ENCODE data around the gene OMG.
"Not testable (repeated sequence)": the region's sequence is repeated elsewhere in the genome, so short reads cannot be mapped to it uniquely, and the experiment has no call there.

The OMG gene

DNA sequence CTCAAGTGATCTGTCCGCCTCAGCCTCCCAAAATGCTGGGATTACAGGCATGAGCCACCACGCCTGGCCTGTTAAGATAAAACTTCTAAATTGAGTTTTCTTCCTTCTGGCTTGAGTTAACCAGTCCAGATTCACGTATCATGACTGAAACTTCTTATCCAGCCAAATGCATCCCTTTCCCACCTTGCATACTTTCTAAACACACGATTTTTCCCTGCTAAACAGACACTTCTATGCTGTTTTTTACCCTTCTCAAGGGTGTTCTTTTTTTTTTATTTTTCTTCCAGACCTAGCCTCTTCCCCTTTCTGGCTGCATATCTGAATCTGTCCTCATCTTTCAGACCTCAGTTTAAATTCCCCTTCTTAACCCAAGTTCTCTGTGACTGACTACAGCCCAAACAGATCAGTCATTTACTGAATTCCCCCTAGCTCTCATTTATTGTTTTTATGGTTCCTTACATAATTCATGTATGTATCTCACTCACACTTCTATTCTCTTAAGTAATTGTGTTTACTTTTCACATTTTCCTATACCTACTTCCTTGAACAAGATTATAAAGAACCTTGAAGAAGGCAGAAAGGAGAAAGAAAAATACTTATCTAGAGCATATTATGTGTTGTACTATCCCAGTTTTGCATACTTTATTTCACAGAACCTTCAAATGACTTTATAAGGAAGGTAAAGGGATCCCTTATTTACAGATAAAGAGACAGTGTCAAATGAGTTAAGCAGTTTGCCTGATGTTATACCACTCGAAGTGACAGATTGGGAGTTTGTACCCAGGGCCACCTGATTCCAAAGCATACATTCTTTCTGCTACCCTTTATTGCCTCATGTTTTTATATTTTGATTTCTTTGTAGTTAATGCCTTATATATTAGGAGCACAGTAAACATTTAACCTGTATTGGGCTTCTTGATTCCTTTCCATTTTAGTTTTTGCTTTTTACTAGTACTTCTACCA, 11.6 kb upstream of the OMG start:
- no peak for DNase-seq

DNA sequence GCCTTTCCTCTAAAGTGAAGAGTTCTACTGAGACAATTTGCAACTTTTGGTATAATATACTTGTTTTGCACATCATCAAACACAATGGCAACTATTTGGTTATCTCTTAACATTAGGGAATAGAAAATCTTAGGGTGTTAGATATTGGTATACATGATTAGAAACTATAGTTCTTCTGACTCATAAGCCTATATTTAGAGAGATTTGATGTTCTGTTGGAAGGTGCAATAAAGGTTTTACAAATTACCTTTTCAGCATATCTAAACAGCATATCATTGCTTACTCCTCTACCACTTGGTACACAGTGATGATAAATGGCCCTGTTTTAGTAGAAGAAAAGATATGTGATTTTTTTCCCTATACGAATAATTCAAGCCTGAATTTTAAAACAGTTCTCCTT, 10.6 kb upstream of the OMG start:
- DNase-seq, result no peak

DNA sequence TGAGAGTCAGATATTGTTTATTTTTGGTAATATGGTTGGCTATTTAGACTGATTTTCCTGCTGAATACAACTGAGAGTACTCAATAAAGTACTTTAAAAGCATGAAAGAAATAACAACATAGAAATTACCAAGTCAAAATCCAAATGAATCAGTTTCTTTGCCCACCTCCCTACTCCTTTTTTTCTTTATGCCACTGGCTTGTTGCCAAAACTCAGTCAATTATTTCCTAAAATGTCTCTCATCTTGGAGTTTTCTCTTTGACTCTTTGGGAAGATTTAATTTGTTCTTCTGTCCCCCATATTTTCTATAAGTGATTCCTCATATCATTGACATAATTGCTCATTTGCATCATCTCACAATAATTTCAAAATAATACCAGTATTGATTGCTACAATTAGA, 2.6 kb upstream of the OMG start:
- DNase-seq, result no peak

DNA sequence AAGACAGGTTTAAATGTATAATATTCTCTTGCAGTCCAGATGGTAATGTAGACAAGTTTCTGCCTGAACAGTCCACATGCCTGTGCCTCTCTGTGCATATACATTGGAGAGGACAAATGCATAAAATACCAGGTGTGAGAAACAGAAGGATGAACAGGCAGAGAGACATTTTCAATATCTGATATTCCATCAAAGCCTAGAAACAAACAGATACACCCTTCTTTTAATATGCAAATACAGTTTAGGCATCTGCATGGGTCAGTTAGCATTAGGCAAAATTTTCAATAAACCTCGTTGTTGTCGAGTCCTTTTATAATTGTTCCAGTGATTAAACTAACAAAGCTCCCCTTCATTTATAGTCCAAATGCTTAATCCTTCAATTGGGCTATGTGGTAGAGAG, 897 bp downstream of the OMG start:
- no peak for DNase-seq

DNA sequence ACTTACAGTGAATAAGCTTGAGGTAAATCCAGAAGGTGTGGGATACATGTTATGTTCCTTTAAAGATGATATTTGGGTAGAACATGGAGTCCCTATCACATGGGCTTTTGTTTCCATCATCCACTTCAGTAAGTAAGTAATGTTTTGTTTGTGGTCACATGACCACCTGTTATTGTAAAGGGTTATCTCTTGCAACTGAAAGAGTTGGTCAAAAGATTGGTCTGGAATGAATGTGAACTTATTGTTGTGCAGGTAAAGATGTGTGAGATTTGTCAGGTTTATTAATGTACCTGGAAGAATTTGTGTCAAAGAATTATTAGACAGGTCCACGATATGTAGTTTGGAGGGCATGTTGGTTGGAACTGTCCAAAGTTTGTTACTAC, 1.6 kb downstream of the OMG start:
- no peak for DNase-seq

DNA sequence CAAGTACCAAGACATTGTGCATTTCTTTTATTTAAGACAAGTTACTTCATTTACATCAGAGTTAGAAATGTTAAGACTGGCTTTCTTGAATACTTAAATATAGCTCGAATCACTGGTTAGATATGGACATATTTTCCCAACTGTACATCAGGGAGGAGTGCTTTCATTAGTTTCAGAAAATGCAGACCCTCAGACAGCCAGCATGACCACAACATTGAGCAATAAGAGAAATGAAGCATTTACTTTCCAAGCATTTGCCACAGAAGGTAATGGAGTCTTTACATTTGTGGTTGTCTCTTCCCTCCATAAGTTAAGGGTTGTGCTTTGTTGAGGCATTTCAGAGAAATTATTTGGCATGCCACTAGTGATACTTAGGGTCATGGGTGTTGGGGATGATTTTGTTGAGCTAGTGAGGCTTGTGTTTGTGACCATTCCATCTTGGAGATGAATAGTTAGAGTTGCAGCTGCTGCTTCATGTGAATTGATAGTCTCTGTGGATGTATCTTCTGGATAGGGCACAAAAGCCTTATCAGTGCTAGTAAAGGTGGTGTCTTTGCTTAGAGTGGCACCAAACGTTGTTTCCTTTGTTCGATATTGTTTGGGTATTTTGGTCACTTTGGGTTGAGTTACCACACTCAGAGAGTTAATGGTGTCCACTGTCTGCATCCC, 2.1 kb downstream of the OMG start:
- no peak for DNase-seq

DNA sequence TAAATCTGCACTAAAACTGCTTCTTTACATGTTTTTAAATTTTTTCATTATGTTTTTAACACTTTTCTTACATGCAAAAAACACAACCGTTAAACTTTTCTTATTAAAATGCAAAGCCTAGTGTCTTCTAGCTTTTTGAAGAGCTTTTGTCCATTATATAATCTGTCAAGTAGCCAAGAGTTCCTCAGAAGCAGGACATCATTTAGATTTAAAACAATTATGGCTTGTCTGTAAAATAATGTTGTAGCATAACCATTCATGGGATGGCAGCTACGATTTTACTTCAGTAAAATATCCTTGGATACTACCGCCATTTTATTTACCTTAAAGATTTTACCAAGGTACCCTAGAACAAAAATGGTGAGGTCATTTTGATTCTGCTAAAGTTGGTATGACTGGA, 2.8 kb downstream of the OMG start:
- DNase-seq, result no peak

DNA sequence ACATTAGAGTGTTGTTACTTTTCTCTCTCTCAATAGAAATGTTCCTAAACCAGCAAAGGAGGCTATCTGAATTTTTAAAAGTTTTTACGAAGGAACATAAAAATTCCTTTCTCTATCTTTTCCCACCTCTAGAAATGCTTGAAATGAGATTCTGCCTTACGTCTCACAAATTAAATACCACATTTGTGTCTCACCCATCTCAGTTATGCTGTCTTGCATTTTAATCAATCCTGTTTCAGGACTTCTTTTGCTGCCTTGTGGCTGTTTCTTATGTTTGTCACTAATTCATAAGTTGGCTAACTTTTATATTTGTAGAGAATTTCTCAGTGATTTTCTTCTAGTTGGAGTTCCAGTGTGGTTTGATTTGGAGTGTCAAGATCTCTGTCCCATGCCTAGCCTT, 3.5 kb downstream of the OMG start:
- no peak for DNase-seq

DNA sequence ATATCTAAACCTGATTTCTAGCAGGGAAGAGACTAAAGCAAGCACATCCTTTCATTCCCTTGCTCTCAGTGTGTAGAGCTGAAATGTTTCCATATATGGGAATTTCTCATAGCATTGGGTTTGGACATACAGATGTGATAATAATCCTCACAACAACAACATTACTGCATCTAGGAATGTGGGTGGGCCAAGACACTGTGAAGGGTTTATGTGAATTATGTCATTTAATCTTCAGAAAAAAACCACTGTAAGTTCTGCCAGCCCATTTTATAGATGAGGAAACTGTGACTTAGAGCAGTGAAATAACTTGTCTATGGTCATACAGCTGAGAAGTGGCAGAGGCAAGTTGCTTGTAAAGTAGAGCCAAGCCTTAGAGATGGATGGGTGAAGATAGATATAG, 5.2 kb downstream of the OMG start:
- no peak for DNase-seq

DNA sequence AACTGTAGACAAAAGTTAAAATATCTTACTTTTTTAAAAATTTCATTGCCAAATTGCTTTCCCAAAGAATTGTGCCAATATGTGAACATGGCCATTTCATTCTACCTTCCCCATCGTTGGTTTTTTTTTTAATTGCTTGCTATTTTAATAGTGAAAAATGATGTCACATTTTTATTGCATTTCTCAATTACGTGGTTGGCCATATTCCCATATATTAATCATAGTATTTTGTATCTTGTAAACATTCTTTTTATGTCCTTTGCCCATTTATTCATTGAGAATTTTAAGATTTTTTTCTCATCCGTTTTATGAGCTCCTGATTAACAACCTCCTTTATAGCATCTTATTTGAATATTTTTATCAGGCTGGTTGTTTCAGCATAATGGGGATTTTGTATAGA, 7.2 kb downstream of the OMG start:
- DNase-seq, result no peak

DNA sequence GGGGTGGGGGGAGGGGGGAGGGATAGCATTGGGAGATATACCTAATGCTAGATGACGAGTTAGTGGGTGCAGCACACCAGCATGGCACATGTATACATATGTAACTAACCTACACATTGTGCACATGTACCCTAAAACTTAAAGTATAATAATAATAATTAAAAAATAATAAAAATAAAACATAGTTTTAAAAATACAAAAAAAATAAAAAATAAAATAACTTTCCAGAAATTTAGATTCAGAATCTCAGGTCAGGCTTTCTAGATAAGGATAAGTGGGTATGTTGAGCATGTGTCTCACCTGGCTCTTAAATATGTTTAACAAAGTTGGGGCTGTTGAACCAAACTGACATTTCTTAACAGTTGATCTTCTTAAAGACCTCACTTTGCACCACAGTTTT, 9.1 kb downstream of the OMG start:
- not testable (repeated sequence) for DNase-seq

DNA sequence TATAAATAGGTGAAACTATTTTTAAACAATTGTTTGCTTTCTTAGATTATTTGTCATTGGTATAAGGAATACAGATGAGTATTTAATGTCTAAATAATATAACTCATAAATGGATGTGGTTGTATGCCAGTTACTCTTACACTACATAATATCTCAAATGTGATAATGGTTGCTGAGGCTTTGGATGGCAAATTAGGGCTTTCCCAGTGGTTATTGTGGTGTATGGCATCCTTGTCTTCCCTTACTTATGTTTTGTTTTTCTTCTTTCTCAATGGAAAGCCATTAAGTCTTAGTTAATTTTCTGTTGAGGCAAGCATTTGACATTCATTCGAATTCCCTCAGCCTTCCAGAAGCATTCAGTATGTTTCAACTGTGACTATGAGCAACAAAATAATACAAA, 10.5 kb downstream of the OMG start:
- DNase-seq, result no peak

DNA sequence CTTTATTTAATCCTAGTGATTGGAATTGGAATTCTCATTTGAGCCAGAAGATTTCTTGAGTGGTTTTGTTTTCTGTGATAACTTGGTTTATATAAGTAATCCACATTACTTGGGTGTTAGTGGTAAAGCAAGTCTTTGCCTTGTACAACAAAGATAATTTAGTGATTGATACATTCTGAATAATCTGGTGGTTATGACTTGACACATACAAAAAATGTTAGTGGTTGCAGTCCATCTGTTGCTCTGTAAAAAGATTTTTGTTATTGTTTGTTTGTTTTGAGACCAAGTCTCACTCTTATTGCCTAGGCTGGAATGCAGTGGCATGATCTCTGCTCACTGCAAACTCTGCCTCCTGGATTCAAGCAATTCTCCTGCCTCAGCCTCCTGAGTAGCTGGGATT, 13.2 kb downstream of the OMG start:
- no peak for DNase-seq

DNA sequence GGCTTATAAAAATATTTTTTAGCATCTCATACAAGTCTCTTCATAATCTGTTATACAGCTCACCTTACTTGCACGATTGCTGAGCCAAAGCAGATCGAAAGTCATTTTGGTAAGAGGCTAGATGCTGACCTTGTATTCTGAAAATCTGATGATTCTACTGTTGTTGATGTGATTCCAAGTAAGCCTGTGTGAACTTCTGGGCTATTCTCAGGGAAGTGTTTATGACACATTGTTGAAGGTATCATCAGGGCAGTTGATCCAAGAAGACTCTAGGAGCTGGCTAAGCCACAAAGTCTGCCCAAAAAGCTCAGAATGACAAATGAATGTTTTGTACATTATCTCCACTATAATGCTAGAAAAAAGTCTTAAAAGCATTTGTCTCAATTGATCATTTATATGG, 16.0 kb downstream of the OMG start:
- DNase-seq, result no peak

DNA sequence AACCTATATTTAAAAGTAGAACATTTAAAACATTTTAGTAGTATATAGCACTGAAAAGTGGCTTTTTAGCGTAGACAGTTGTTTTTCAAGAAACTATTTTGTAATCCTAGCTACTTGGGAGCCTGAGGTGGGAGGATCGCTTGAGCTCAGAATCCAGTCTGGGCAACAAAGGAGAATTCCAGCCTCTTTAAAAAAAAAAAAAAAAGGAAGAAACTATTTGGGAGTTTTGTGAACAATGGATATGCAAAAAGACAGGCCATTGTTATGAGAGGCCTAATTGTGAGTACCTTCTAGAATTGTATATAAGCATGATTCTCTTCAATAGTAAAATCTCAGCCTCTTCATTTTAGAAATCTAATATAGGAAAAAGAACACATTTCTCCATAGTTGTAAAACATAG, 17.6 kb downstream of the OMG start:
- no peak for DNase-seq

DNA sequence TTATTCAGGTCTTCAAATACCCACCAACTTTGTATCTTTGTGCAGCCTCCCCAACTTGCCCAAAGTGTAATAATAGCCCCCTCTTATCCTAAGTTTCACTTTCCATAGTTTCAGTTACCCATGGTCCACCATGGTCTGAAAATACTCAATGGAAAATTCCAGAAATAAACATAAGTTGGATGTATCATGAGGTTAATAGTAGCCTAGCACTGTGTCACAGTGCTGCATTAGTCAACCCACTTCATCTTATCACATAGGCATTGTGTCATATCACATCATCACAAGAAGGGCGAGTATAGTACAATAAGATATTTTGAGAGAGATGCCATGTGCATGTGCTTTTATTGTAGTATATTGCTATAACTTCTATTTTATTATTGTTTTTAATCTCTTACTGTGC, 21.9 kb downstream of the OMG start:
- DNase-seq, result no peak

DNA sequence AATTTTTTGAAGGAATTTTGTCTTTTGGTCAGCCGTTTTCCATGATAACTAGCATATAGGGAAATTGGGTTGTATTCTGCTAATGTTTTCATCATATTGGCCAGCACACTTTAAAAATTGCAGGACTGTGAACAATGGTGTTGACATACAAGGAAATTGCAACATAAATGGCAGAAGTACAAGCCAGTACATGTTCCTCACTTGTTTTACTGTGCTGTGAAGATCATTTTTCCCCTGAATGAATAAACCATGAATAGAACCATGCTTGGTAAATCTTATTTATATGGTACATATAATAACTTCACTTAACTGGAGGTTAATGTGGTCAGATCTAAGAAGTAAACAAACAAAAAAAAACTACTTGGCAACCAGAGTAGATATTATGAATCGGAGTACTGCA, 22.8 kb downstream of the OMG start:
- DNase-seq, result no peak

DNA sequence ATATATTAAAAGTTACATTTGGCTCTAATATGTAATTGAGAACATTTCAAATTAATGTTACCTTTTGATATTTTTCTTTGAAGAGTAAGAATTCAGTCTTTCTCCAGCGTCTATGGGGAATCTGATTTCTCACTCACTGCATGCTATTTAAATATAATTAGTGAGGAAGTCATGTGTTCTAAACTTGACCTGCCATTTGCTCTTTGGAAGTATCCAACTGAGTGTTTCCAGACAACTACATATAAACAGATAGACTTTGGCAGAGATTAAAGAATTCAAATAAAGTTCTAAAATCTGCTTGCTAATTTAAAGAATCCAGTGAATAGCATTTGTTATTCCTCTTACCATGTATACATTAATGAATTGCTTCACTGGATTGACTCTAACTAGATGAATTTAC, 23.5 kb downstream of the OMG start:
- no peak for DNase-seq

DNA sequence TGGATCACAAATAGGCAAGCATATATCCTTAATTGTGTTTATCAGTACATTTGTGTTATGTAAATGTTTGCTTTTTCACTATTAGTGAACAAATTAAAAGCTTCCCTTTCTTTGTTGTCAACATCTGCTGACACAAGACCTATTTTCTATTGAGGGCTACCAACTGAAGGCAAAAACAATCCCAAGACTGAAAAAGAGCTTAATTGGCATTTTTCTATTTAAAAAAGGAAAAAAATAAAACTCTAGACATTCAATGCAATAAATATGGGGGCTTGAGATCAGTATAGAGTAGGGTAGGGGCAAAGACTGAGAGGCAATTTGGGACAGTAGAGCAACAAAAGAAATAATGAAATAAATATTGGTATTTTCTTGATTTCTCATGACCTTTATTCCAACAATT, 24.2 kb downstream of the OMG start:
- DNase-seq, result no peak

DNA sequence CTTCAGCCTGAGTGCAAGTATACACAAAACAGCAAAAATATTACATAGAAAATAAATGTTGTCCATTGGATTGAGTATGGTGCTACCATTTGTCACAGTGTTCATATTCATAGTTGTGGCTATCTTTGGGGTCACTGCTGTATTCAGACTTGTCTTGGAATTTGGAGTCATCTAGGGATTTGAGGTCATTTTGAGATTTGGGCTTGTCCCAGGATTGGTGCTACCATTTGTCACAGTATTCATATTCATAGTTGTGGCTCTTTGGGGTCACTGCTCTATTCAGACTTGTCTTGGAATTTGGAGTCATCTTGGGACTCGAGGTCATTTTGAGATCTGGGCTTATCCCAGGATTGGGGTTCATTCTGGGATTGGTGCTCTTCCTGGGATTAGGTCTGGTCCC, 24.8 kb downstream of the OMG start:
- DNase-seq, result no peak

DNA sequence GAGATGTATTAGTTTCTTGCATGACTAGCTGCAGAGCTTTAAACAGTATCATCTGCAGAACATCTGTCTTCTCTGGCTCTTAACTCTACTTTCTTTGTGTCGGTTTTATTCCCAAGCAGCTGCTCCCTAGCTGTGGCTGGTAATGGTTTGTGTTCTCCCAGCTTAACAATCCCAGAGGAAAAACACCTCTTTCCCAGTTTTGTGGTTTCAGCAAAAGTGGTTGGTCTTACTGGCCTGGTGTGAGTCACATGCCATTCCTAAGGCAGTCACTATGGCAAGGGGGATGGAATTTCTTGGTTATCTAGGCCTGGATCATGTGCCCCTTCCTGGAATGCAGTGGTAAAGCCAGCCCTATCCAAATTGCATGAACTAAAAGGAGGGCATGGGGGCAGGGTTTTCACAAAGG, 27.5 kb downstream of the OMG start:
- DNase-seq, result no peak

DNA sequence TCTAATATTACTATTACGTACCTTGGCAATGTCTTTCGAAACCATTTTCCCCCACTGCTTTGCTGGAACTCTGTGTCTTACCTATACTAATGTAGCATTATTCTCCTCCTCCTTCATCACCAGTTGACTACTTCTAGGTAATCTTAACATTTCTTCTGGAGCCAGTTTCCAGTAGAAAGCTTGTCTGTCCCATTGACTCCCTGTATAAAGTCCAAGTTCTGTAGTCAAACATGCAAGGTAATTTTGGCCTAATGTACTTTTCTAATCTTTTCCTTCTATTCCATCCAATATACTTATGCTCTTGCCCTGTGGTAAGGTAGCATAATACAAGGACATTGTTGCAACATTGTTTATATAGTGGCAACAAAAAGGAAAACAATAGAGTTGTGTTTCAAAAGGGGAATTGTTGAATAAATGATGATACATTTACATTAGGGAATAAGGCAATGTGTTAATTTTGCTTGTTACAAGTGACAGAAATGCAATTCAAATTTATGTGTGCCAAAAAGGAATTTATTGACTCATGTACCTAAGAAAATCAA, 27.9 kb downstream of the OMG start:
- DNase-seq, result no peak

DNA sequence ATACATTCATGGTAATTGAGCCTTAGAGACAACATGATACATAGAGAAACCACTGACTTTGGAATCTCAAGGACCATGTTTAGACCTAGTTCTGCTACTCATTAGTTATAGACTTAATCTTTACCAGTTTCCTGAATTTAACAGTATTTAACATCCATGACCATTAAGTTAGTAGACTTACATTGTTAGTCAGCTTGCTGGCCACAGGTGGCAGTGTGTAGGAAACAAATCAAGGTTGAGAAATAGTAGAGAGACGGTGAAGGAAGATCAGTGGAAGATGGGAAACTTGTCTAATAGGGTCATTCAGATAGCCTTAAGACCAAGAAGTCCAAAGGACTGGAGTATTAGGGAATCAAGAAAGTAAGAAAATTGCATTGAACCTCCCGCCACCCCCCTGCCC, 31.0 kb downstream of the OMG start:
- no peak for DNase-seq

DNA sequence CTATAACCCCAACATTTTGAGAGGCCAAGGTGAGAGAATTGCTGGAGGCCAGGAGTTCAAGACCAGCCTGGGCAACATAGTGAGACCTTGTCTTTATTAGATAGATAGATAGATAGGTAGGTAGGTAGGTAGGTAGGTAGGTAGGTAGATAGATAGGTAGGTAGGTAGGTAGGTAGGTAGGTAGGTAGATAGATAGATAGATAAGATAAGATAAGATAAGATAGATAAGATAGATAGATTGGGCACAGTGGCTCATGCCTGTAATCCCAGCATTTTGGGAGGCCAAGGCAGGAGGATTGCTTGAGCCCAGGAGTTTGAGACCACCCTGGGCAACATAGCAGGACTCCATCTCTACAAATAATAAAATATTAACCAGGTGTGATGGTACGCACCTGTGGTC, 34.1 kb downstream of the OMG start:
- DNase-seq, result not testable (repeated sequence)
